Fibroblast of villous mesenchyme (primary cell): ENCODE measurements around the gene ADRA2C. TPM values are rescaled to one million over a fixed set of nuclear protein-coding genes. Genes with fewer than 3 reads are reported as not detected.

Experiments used
- DNase-seq: peaks from one replicate; pipeline ENCODE4 v3.0.0-alpha.2; 2010; ENCODE audit warnings: low read depth
- H3K4me3 ChIP-seq: 2 replicates; pipeline ENCODE4 v1.5.1; 2011; ENCODE audit warnings: low read depth, mild to moderate bottlenecking, low read length
- CTCF ChIP-seq: IDR thresholded peaks from 2 replicates; pipeline ENCODE4 v1.5.1; 2012; ENCODE audit warnings: low read depth, mild to moderate bottlenecking, low read length; ENCODE audit not compliant: insufficient read depth
- total RNA-seq: library from RNA; depleted of rRNA; stranded (reverse); fragments of >200 nt; gene quantifications from 2 replicates; pipeline ENCODE4 v1.2.3, GENCODE V29; 2012

The ADRA2C gene
- total RNA-seq, 1 donor = 2.2 TPM

GRCh38 chr4:3792813-3793212 lies 26.6 kb downstream of the ADRA2C start:
- DNase-seq = no peak
- TF ChIP-seq CTCF = no peak
- H3K4me3 ChIP-seq = no peak overlapping the region

- DNase-seq = no peak
- no peak overlapping the region for H3K4me3 ChIP-seq
- no peak for TF ChIP-seq CTCF
Observed at GRCh38 chr4:3793545-3793944, 27.4 kb downstream of the ADRA2C start.

DNA sequence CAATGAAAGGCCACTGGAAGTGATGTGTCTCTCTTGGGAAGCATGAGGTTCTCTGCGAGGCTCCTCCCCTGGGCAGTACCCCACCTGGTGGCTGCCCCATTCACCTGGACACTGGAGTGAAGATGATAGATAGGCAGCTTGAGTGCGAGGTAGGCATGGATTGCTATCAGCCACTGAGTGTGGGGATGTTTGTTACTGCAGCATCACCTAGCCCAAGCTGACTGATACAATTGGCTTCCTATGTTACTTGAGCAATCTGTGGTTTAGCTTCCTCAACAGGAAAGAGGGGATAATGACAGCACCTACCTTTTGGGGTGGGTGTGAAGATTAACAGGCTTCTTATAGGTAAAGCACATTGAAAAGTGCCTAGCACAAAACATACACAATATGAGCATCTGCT lies 30.8 kb downstream of the ADRA2C start:
- DNase-seq = no peak
- no peak overlapping the region for H3K4me3 ChIP-seq
- no peak for TF ChIP-seq CTCF

DNA sequence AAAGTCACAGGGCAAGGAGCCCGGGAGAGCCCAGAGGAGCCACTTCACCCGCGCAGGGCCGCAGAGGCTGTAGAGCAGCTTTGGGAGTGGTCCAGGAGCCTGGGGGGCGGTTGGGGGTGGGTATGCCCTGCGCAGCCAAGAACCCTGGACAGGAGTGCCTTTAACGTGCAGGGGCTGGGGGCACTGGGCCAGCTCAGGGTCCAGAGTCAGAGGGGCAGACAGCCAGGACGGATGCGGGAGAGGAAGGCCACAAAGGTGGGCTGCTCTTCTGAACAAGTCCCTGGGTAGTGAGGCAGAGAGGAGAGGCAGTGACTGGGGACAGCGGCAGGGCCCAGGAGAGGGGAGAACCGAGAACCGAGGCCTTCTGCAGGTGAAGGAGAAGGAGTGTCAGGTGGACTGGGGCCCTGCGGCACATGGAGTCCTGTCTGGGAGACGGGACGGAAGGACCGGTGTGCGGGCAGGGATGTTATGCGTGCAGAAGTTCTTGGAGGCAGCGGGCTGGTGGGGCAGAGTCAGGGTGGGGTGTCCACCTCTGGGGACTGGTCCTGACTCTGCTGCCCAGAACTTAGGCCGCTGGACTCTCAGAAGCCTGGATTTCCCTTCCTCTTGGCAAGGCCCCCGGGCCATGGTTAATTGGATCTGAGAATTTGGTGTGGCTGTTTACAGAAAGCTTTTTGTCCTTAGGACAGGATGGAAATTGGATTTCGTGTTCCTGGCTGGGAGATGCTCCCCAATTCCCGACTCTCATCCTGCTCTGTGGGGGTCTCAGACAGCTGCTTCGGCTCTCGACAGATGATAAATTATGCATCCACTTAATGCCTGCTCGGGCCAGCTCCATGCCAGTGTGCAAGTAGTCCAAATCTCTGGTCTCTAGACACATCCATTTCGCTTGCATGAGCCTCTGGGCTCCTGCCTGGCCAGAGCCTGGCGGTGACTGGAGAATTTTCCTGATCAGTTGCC lies 31.9 kb downstream of the ADRA2C start:
- TF ChIP-seq CTCF = no peak
- H3K4me3 ChIP-seq = no peak overlapping the region
- DNase-seq = no peak

- DNase-seq = no peak
- TF ChIP-seq CTCF = no peak
- H3K4me3 ChIP-seq = no peak overlapping the region
Observed at GRCh38 chr4:3799496-3799895, 33.3 kb downstream of the ADRA2C start.

DNA sequence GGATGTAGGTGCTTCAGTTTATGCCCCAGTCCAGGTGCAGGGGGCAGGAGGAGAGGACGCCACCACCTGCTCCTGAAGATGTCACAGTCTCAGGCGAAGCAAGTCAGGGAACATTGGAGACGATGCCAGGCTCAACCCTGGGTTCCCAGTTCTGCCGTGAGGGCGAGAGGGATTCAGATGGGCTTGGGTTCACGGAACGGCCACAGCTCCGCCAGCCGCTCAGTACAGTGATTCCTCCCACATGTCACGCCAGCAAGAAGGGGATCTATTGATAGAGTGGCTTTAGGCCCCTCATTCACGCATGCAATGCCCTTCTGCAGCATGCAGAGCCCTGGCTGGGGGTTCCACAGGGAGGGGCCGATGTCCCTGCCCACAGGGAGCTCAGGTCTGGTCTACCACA lies 34.2 kb downstream of the ADRA2C start:
- no peak overlapping the region for H3K4me3 ChIP-seq
- no peak for DNase-seq
- no peak for TF ChIP-seq CTCF
